WTC11 (cell line): ENCODE results near the gene CRACDL. TPM values are rescaled to one million over a fixed set of nuclear protein-coding genes. Genes with fewer than 3 reads are reported as not detected.

ENCODE experiments used
- ATAC-seq: fragments of 200-7000 bp; cut with Tn5 transposase; 2 replicates; pipeline ENCODE4 v1.10.0; 2021; ENCODE audit warnings: mild to moderate bottlenecking, moderate library complexity
- CTCF ChIA-PET: fragments of 300-600 bp; sonication (Branson Sonifier 250); formaldehyde crosslinking; loops from one replicate; lab custom pipeline; 2021; ENCODE audit warnings: antibody characterized with exemption; lab: Charles Lee
- POLR2A ChIA-PET: fragments of 350-600 bp; sonication (Branson Sonifier 250); formaldehyde crosslinking; loops from one replicate; lab custom pipeline; 2021; ENCODE audit warnings: antibody characterized with exemption; lab: Charles Lee
- DNase-seq: peaks from one replicate; pipeline ENCODE4 v3.0.0; 2021; ENCODE audit warnings: low spot score
- H3K27ac Mint-ChIP-seq: 2 replicates; pipeline ENCODE4 v1.8.0; 2021; ENCODE audit warnings: mixed read lengths
- H3K27me3 Mint-ChIP-seq: 2 replicates; pipeline ENCODE4 v1.8.0; 2021; ENCODE audit warnings: low read depth, mild to moderate bottlenecking, moderate library complexity, mixed read lengths
- H3K36me3 Mint-ChIP-seq: 2 replicates; pipeline ENCODE4 v1.8.0; 2021; ENCODE audit warnings: mixed read lengths
- H3K4me1 Mint-ChIP-seq: 2 replicates; pipeline ENCODE4 v1.8.0; 2022; ENCODE audit warnings: mixed read lengths
- H3K4me3 Mint-ChIP-seq: 2 replicates; pipeline ENCODE4 v1.8.0; 2021; ENCODE audit warnings: mild to moderate bottlenecking, moderate library complexity, mixed read lengths
- H3K9me3 Mint-ChIP-seq: 2 replicates; pipeline ENCODE4 v1.8.0; 2021; ENCODE audit warnings: mixed read lengths
- ELF4 ChIP-seq: sonication (generic); formaldehyde crosslinking; IDR thresholded peaks from 2 replicates; pipeline ENCODE4 v1.8.1; 2022; ENCODE audit warnings: low read depth, mild to moderate bottlenecking, moderate library complexity, missing genetic modification reagents
- HMGA2 ChIP-seq: fragments of 250-450 bp; sonication (Bioruptor Pico); IDR thresholded peaks from 2 replicates; pipeline ENCODE4 v1.4.0; 2021; ENCODE audit warnings: mild to moderate bottlenecking, moderate library complexity
- JAZF1 ChIP-seq: fragments of 250-450 bp; sonication (Bioruptor Pico); IDR thresholded peaks from 2 replicates; pipeline ENCODE4 v1.9.0; 2021; ENCODE audit warnings: moderate library complexity, mild to moderate bottlenecking, inconsistent platforms
- NFE2L1 ChIP-seq: sonication (generic); formaldehyde crosslinking; IDR thresholded peaks from 2 replicates; pipeline ENCODE4 v1.8.1; 2023; ENCODE audit warnings: missing genetic modification reagents
- NFYB ChIP-seq: sonication (generic); formaldehyde crosslinking; conservative IDR thresholded peaks from 2 replicates; pipeline ENCODE4 v1.8.0; 2022; ENCODE audit warnings: low read depth, missing genetic modification reagents
- SMAD3 ChIP-seq: sonication (generic); formaldehyde crosslinking; IDR thresholded peaks from 2 replicates; pipeline ENCODE4 v1.8.0; 2022; ENCODE audit warnings: missing genetic modification reagents, mild to moderate bottlenecking, borderline replicate concordance
- ZNF416 ChIP-seq: fragments of 250-450 bp; sonication (Bioruptor Pico); IDR thresholded peaks from 2 replicates; pipeline ENCODE4 v1.9.0; 2021; ENCODE audit warnings: mild to moderate bottlenecking, inconsistent platforms
- total RNA-seq: library from RNA; stranded (reverse); gene quantifications from 3 replicates; pipeline ENCODE4 v1.2.3, GENCODE V29; 2021
- TF ChIP-seq, protein P1 (sequence below): fragments of 250-450 bp; sonication (Bioruptor Pico); IDR thresholded peaks from 2 replicates; pipeline ENCODE4 v1.9.0; 2021; ENCODE audit warnings: mild to moderate bottlenecking, borderline replicate concordance
- TF ChIP-seq, protein P2 (sequence below): fragments of 250-450 bp; sonication (Bioruptor Pico); IDR thresholded peaks from 2 replicates; pipeline ENCODE4 v1.9.0; 2021; ENCODE audit warnings: mild to moderate bottlenecking
- TF ChIP-seq, protein P3 (sequence below): sonication (generic); formaldehyde crosslinking; IDR thresholded peaks from 2 replicates; pipeline ENCODE4 v1.8.0; 2023; ENCODE audit warnings: missing genetic modification reagents, mild to moderate bottlenecking, borderline replicate concordance
- TF ChIP-seq, protein P4 (sequence below): sonication (generic); formaldehyde crosslinking; IDR thresholded peaks from 2 replicates; pipeline ENCODE4 v1.8.0; 2022; ENCODE audit warnings: mild to moderate bottlenecking, missing genetic modification reagents
- TF ChIP-seq, protein P5 (sequence below): fragments of 250-450 bp; sonication (Bioruptor Pico); IDR thresholded peaks from 2 replicates; pipeline ENCODE4 v1.9.0; 2021; ENCODE audit warnings: moderate library complexity, mild to moderate bottlenecking, inconsistent platforms, borderline replicate concordance
- TF ChIP-seq, protein P6 (sequence below): sonication (generic); formaldehyde crosslinking; IDR thresholded peaks from 2 replicates; pipeline ENCODE4 v1.8.1; 2022; ENCODE audit warnings: mild to moderate bottlenecking, moderate library complexity, missing genetic modification reagents

The CRACDL gene
- total RNA-seq, 1 experiment from 2014 or later = 0.72 TPM

DNA sequence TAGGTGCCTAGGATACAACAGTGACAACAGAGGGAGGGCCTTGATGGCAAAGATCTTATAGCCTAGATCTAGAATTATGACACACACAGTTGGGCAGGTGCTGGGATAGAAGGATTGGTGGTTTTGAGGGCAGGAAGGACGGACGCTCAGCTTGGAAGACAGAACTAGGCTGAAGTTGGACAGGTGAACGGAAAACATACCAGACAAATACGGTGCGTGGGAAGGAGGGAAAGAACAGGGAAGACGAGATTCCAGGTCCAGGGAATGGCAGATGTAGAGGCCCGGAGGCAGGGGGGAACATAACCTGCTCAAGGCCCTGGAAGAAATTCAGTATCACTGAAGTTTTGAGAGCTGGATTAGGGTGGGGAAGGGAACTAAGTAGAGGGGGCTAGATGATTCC is 40.8 kb downstream of the CRACDL start:
- no peak for DNase-seq
- TF ChIP-seq, protein P1, sequence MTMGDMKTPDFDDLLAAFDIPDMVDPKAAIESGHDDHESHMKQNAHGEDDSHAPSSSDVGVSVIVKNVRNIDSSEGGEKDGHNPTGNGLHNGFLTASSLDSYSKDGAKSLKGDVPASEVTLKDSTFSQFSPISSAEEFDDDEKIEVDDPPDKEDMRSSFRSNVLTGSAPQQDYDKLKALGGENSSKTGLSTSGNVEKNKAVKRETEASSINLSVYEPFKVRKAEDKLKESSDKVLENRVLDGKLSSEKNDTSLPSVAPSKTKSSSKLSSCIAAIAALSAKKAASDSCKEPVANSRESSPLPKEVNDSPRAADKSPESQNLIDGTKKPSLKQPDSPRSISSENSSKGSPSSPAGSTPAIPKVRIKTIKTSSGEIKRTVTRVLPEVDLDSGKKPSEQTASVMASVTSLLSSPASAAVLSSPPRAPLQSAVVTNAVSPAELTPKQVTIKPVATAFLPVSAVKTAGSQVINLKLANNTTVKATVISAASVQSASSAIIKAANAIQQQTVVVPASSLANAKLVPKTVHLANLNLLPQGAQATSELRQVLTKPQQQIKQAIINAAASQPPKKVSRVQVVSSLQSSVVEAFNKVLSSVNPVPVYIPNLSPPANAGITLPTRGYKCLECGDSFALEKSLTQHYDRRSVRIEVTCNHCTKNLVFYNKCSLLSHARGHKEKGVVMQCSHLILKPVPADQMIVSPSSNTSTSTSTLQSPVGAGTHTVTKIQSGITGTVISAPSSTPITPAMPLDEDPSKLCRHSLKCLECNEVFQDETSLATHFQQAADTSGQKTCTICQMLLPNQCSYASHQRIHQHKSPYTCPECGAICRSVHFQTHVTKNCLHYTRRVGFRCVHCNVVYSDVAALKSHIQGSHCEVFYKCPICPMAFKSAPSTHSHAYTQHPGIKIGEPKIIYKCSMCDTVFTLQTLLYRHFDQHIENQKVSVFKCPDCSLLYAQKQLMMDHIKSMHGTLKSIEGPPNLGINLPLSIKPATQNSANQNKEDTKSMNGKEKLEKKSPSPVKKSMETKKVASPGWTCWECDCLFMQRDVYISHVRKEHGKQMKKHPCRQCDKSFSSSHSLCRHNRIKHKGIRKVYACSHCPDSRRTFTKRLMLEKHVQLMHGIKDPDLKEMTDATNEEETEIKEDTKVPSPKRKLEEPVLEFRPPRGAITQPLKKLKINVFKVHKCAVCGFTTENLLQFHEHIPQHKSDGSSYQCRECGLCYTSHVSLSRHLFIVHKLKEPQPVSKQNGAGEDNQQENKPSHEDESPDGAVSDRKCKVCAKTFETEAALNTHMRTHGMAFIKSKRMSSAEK (CRISPR knock-in tag) = no peak
- no peak for TF ChIP-seq JAZF1 (CRISPR knock-in tag)
- TF ChIP-seq HMGA2 (CRISPR knock-in tag) = no peak
- TF ChIP-seq SMAD3 (CRISPR knock-in tag) = no peak
- TF ChIP-seq, protein P2, sequence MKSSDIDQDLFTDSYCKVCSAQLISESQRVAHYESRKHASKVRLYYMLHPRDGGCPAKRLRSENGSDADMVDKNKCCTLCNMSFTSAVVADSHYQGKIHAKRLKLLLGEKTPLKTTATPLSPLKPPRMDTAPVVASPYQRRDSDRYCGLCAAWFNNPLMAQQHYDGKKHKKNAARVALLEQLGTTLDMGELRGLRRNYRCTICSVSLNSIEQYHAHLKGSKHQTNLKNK (CRISPR knock-in tag) = no peak
- TF ChIP-seq, protein P3, sequence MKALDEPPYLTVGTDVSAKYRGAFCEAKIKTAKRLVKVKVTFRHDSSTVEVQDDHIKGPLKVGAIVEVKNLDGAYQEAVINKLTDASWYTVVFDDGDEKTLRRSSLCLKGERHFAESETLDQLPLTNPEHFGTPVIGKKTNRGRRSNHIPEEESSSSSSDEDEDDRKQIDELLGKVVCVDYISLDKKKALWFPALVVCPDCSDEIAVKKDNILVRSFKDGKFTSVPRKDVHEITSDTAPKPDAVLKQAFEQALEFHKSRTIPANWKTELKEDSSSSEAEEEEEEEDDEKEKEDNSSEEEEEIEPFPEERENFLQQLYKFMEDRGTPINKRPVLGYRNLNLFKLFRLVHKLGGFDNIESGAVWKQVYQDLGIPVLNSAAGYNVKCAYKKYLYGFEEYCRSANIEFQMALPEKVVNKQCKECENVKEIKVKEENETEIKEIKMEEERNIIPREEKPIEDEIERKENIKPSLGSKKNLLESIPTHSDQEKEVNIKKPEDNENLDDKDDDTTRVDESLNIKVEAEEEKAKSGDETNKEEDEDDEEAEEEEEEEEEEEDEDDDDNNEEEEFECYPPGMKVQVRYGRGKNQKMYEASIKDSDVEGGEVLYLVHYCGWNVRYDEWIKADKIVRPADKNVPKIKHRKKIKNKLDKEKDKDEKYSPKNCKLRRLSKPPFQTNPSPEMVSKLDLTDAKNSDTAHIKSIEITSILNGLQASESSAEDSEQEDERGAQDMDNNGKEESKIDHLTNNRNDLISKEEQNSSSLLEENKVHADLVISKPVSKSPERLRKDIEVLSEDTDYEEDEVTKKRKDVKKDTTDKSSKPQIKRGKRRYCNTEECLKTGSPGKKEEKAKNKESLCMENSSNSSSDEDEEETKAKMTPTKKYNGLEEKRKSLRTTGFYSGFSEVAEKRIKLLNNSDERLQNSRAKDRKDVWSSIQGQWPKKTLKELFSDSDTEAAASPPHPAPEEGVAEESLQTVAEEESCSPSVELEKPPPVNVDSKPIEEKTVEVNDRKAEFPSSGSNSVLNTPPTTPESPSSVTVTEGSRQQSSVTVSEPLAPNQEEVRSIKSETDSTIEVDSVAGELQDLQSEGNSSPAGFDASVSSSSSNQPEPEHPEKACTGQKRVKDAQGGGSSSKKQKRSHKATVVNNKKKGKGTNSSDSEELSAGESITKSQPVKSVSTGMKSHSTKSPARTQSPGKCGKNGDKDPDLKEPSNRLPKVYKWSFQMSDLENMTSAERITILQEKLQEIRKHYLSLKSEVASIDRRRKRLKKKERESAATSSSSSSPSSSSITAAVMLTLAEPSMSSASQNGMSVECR (CRISPR knock-in tag) = no peak
- no peak for TF ChIP-seq NFE2L1 (CRISPR knock-in tag)
- TF ChIP-seq, all 79 proteins: peak for 0
- no peak overlapping the region for H3K27ac Mint-ChIP-seq
- ChIA-PET POLR2A (no interaction called here), CTCF (no interaction called here)
- H3K27me3 Mint-ChIP-seq = peaks cover 2% of the 10 kb centered on the region; the same call in 1 of the 2 replicates
- H3K4me1 Mint-ChIP-seq = no peaks in the 10 kb centered on the region
- no peak overlapping the region for H3K4me3 Mint-ChIP-seq
- H3K36me3 Mint-ChIP-seq = no peaks in the 10 kb centered on the region
- H3K9me3 Mint-ChIP-seq = peaks cover 7% of the 10 kb centered on the region
- no peak for ATAC-seq

DNA sequence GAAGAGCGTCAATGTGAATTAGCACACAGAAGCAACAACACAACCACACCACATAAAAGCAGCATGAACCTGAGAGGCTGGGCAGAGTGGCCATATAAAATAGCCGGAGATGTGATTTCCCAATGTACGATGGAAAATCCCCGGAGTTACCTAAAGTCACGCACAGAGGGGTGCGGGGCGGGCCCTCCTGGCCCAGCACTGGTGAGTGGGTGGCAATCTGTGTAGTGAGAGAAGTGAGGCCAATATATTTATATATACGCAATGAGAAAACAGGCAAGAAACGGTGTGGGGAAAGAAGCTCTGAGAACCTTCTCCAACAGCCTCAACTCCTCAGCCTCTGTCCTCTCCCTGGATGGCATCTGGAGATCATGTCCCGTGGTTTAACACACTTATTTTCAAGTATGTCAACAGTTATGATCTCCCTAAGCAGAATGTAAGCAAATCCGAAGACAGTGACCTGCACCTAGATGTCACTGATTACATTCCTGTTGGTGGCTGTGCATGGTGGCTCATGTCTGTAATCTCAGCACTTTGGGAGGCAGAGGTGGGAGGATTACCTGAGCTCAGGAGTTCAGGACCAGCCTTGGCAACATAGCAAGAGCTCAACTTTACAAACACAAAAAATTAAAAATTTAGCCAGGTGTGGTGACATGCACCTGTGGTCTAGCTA is 41.6 kb downstream of the CRACDL start:
- peaks cover 2% of the 10 kb centered on the region; the same call in 1 of the 2 replicates for H3K27me3 Mint-ChIP-seq
- H3K36me3 Mint-ChIP-seq = no peaks in the 10 kb centered on the region
- no peak overlapping the region for H3K4me3 Mint-ChIP-seq
- TF ChIP-seq ELF4 (CRISPR knock-in tag) (no peak), ZNF416 (CRISPR knock-in tag) (no peak), NFYB (CRISPR knock-in tag) (no peak)
- TF ChIP-seq, protein P4, sequence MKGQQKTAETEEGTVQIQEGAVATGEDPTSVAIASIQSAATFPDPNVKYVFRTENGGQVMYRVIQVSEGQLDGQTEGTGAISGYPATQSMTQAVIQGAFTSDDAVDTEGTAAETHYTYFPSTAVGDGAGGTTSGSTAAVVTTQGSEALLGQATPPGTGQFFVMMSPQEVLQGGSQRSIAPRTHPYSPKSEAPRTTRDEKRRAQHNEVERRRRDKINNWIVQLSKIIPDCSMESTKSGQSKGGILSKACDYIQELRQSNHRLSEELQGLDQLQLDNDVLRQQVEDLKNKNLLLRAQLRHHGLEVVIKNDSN (CRISPR knock-in tag) = no peak
- TF ChIP-seq, protein P5, sequence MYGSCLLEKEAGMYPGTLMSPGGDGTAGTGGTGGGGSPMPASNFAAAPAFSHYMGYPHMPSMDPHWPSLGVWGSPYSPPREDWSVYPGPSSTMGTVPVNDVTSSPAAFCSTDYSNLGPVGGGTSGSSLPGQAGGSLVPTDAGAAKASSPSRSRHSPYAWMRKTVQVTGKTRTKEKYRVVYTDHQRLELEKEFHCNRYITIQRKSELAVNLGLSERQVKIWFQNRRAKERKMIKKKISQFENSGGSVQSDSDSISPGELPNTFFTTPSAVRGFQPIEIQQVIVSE = no peak
- TF ChIP-seq, protein P6, sequence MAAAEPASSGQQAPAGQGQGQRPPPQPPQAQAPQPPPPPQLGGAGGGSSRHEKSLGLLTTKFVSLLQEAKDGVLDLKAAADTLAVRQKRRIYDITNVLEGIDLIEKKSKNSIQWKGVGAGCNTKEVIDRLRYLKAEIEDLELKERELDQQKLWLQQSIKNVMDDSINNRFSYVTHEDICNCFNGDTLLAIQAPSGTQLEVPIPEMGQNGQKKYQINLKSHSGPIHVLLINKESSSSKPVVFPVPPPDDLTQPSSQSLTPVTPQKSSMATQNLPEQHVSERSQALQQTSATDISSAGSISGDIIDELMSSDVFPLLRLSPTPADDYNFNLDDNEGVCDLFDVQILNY (CRISPR knock-in tag) = no peak
- no peaks in the 10 kb centered on the region for H3K4me1 Mint-ChIP-seq
- peaks cover 13% of the 10 kb centered on the region for H3K9me3 Mint-ChIP-seq
- no peak overlapping the region for H3K27ac Mint-ChIP-seq
- ATAC-seq (no peak), DNase-seq (no peak)
- POLR2A ChIA-PET = no interaction called here
- CTCF ChIA-PET = no interaction called here
